WTC11 (cell line): ENCODE measurements around the gene PRTFDC1. TPM values are rescaled to one million over a fixed set of nuclear protein-coding genes. Genes with fewer than 3 reads are reported as not detected.

ENCODE experiments used
- ATAC-seq: fragments of 200-7000 bp; cut with Tn5 transposase; 2 replicates; pipeline ENCODE4 v1.10.0; 2021; ENCODE audit warnings: mild to moderate bottlenecking, moderate library complexity
- CTCF ChIA-PET: fragments of 300-600 bp; sonication (Branson Sonifier 250); formaldehyde crosslinking; loops from one replicate; lab custom pipeline; 2021; ENCODE audit warnings: antibody characterized with exemption; lab: Charles Lee
- POLR2A ChIA-PET: fragments of 350-600 bp; sonication (Branson Sonifier 250); formaldehyde crosslinking; loops from one replicate; lab custom pipeline; 2021; ENCODE audit warnings: antibody characterized with exemption; lab: Charles Lee
- DNase-seq: peaks from one replicate; pipeline ENCODE4 v3.0.0; 2021; ENCODE audit warnings: low spot score
- H3K27ac Mint-ChIP-seq: 2 replicates; pipeline ENCODE4 v1.8.0; 2021; ENCODE audit warnings: mixed read lengths
- H3K27me3 Mint-ChIP-seq: 2 replicates; pipeline ENCODE4 v1.8.0; 2021; ENCODE audit warnings: low read depth, mild to moderate bottlenecking, moderate library complexity, mixed read lengths
- H3K36me3 Mint-ChIP-seq: 2 replicates; pipeline ENCODE4 v1.8.0; 2021; ENCODE audit warnings: mixed read lengths
- H3K4me1 Mint-ChIP-seq: 2 replicates; pipeline ENCODE4 v1.8.0; 2022; ENCODE audit warnings: mixed read lengths
- H3K4me3 Mint-ChIP-seq: 2 replicates; pipeline ENCODE4 v1.8.0; 2021; ENCODE audit warnings: mild to moderate bottlenecking, moderate library complexity, mixed read lengths
- H3K9me3 Mint-ChIP-seq: 2 replicates; pipeline ENCODE4 v1.8.0; 2021; ENCODE audit warnings: mixed read lengths
- ESRRA ChIP-seq: sonication (generic); formaldehyde crosslinking; IDR thresholded peaks from 2 replicates; pipeline ENCODE4 v1.8.1; 2022; ENCODE audit warnings: mild to moderate bottlenecking, missing genetic modification reagents, borderline replicate concordance
- JUN ChIP-seq: sonication (generic); formaldehyde crosslinking; IDR thresholded peaks from 2 replicates; pipeline ENCODE4 v1.8.0; 2023; ENCODE audit warnings: mild to moderate bottlenecking, missing genetic modification reagents
- KAT7 ChIP-seq: sonication (generic); formaldehyde crosslinking; IDR thresholded peaks from 2 replicates; pipeline ENCODE4 v1.8.1; 2023; ENCODE audit warnings: missing genetic modification reagents, mild to moderate bottlenecking, borderline replicate concordance
- NR2C2 ChIP-seq: sonication (generic); formaldehyde crosslinking; IDR thresholded peaks from 2 replicates; pipeline ENCODE4 v1.8.0; 2022; ENCODE audit warnings: mild to moderate bottlenecking, missing genetic modification reagents
- SMAD3 ChIP-seq: sonication (generic); formaldehyde crosslinking; IDR thresholded peaks from 2 replicates; pipeline ENCODE4 v1.8.0; 2022; ENCODE audit warnings: missing genetic modification reagents, mild to moderate bottlenecking, borderline replicate concordance
- SP1 ChIP-seq: sonication (generic); formaldehyde crosslinking; conservative IDR thresholded peaks from 2 replicates; pipeline ENCODE4 v1.8.1; 2022; ENCODE audit warnings: missing genetic modification reagents
- TEAD4 ChIP-seq: sonication (generic); formaldehyde crosslinking; IDR thresholded peaks from 2 replicates; pipeline ENCODE4 v1.8.0; 2022; ENCODE audit warnings: mild to moderate bottlenecking, missing genetic modification reagents
- ZBTB21 ChIP-seq: sonication (generic); formaldehyde crosslinking; IDR thresholded peaks from 2 replicates; pipeline ENCODE4 v1.8.1; 2023; ENCODE audit warnings: mild to moderate bottlenecking, missing genetic modification reagents, borderline replicate concordance
- ZNF396 ChIP-seq: fragments of 250-450 bp; sonication (Bioruptor Pico); IDR thresholded peaks from 2 replicates; pipeline ENCODE4 v1.8.0; 2021; ENCODE audit warnings: mild to moderate bottlenecking, moderate library complexity, borderline replicate concordance
- total RNA-seq: library from RNA; stranded (reverse); gene quantifications from 3 replicates; pipeline ENCODE4 v1.2.3, GENCODE V29; 2021
- TF ChIP-seq, protein P1 (sequence below): sonication (generic); formaldehyde crosslinking; IDR thresholded peaks from 2 replicates; pipeline ENCODE4 v1.8.0; 2022; ENCODE audit warnings: mild to moderate bottlenecking, missing genetic modification reagents
- TF ChIP-seq, protein P2 (sequence below): sonication (generic); formaldehyde crosslinking; IDR thresholded peaks from 2 replicates; pipeline ENCODE4 v1.8.1; 2023; ENCODE audit warnings: mild to moderate bottlenecking, missing genetic modification reagents
- TF ChIP-seq, protein P3 (sequence below): sonication (generic); formaldehyde crosslinking; IDR thresholded peaks from 2 replicates; pipeline ENCODE4 v1.8.0; 2022; ENCODE audit warnings: mild to moderate bottlenecking, missing genetic modification reagents
- TF ChIP-seq, protein P4 (sequence below): sonication (generic); formaldehyde crosslinking; IDR thresholded peaks from 2 replicates; pipeline ENCODE4 v1.8.1; 2023; ENCODE audit warnings: mild to moderate bottlenecking, moderate library complexity, missing genetic modification reagents
- TF ChIP-seq, protein P5 (sequence below): fragments of 250-450 bp; sonication (Bioruptor Pico); IDR thresholded peaks from 2 replicates; pipeline ENCODE4 v1.9.0; 2021; ENCODE audit warnings: moderate library complexity, mild to moderate bottlenecking, inconsistent platforms, borderline replicate concordance
- TF ChIP-seq, protein P6 (sequence below): fragments of 250-450 bp; sonication (Bioruptor Pico); IDR thresholded peaks from 2 replicates; pipeline ENCODE4 v2.1.2; 2022; ENCODE audit warnings: mild to moderate bottlenecking, moderate library complexity
- TF ChIP-seq, protein P7 (sequence below): sonication (generic); formaldehyde crosslinking; IDR thresholded peaks from 2 replicates; pipeline ENCODE4 v1.8.0; 2022; ENCODE audit warnings: mild to moderate bottlenecking, missing genetic modification reagents
- TF ChIP-seq, protein P8 (sequence below): sonication (generic); formaldehyde crosslinking; IDR thresholded peaks from 2 replicates; pipeline ENCODE4 v1.8.0; 2022; ENCODE audit warnings: mild to moderate bottlenecking, missing genetic modification reagents
- TF ChIP-seq, protein P9 (sequence below): fragments of 250-450 bp; sonication (Bioruptor Pico); IDR thresholded peaks from 2 replicates; pipeline ENCODE4 v1.8.0; 2021; ENCODE audit warnings: mild to moderate bottlenecking

Gene PRTFDC1
- total RNA-seq, 1 experiment from 2014 or later, result 6.1 TPM

DNA sequence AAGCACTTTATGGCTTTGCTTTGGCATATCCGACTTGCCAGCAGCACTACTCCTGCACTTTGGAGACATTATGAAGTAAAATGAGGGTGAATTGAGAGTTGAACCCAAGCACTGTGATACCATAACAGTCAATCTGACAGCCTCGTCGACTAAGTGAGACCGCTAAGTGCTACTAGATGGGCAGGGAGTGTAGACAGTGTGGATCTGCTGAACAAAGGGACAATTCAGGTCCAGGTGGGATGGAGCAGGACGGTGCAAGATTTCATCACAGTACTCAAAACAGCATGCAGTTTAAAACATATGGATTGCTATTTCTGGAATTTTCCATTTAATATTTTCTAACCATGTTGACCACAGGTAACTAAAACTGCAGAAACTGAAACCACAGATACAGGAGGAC is 20.8 kb upstream of the PRTFDC1 start:
- no peaks in the 10 kb centered on the region for H3K27me3 Mint-ChIP-seq
- no peaks in the 10 kb centered on the region for H3K4me1 Mint-ChIP-seq
- H3K4me3 Mint-ChIP-seq, result no peak overlapping the region
- no peak for TF ChIP-seq TEAD4
- TF ChIP-seq SP1 (CRISPR knock-in tag), result no peak
- no peaks in the 10 kb centered on the region for H3K9me3 Mint-ChIP-seq
- no peak for DNase-seq
- ChIA-PET POLR2A (no interaction called here), CTCF (no interaction called here)
- H3K36me3 Mint-ChIP-seq, result no peaks in the 10 kb centered on the region
- no peak overlapping the region for H3K27ac Mint-ChIP-seq
- no peak for ATAC-seq

DNA sequence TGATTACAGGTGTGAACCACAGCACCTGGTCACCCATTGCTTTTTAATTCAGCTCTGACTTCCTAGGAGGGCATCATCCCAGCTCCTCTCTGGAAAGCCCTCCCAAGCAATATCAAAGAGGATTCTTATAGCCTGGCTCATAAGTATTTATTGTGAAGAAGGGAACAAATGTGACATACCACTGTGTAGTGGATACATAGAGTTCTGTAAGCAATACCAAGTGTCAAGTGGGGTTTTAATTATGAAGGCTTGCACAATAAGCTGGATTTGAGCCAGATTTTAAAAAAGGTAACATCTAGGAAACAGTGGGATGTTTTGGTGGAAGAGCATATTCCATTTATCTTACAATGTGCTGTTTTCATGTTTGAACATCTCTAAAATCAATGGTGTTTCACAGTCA is 19.0 kb upstream of the PRTFDC1 start:
- no peaks in the 10 kb centered on the region for H3K9me3 Mint-ChIP-seq
- H3K4me1 Mint-ChIP-seq, result no peaks in the 10 kb centered on the region
- H3K36me3 Mint-ChIP-seq, result no peaks in the 10 kb centered on the region
- ATAC-seq (no peak), DNase-seq (no peak)
- POLR2A ChIA-PET, result no interaction called here
- H3K4me3 Mint-ChIP-seq, result no peak overlapping the region
- no peaks in the 10 kb centered on the region for H3K27me3 Mint-ChIP-seq
- no peak overlapping the region for H3K27ac Mint-ChIP-seq
- TF ChIP-seq JUN (CRISPR knock-in tag) (no peak), NR2C2 (CRISPR knock-in tag) (no peak), ZNF396 (CRISPR knock-in tag) (no peak), ZBTB21 (CRISPR knock-in tag) (no peak), ESRRA (no peak), KAT7 (CRISPR knock-in tag) (no peak), SP1 (CRISPR knock-in tag) (no peak), SMAD3 (no peak)
- TF ChIP-seq, protein P1, sequence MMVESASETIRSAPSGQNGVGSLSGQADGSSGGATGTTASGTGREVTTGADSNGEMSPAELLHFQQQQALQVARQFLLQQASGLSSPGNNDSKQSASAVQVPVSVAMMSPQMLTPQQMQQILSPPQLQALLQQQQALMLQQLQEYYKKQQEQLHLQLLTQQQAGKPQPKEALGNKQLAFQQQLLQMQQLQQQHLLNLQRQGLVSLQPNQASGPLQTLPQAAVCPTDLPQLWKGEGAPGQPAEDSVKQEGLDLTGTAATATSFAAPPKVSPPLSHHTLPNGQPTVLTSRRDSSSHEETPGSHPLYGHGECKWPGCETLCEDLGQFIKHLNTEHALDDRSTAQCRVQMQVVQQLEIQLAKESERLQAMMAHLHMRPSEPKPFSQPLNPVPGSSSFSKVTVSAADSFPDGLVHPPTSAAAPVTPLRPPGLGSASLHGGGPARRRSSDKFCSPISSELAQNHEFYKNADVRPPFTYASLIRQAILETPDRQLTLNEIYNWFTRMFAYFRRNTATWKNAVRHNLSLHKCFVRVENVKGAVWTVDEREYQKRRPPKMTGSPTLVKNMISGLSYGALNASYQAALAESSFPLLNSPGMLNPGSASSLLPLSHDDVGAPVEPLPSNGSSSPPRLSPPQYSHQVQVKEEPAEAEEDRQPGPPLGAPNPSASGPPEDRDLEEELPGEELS (CRISPR knock-in tag), result no peak
- TF ChIP-seq, protein P2, sequence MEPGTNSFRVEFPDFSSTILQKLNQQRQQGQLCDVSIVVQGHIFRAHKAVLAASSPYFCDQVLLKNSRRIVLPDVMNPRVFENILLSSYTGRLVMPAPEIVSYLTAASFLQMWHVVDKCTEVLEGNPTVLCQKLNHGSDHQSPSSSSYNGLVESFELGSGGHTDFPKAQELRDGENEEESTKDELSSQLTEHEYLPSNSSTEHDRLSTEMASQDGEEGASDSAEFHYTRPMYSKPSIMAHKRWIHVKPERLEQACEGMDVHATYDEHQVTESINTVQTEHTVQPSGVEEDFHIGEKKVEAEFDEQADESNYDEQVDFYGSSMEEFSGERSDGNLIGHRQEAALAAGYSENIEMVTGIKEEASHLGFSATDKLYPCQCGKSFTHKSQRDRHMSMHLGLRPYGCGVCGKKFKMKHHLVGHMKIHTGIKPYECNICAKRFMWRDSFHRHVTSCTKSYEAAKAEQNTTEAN (CRISPR knock-in tag), result no peak
- TF ChIP-seq, protein P3, sequence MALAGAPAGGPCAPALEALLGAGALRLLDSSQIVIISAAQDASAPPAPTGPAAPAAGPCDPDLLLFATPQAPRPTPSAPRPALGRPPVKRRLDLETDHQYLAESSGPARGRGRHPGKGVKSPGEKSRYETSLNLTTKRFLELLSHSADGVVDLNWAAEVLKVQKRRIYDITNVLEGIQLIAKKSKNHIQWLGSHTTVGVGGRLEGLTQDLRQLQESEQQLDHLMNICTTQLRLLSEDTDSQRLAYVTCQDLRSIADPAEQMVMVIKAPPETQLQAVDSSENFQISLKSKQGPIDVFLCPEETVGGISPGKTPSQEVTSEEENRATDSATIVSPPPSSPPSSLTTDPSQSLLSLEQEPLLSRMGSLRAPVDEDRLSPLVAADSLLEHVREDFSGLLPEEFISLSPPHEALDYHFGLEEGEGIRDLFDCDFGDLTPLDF, result no peak
- TF ChIP-seq, protein P4, sequence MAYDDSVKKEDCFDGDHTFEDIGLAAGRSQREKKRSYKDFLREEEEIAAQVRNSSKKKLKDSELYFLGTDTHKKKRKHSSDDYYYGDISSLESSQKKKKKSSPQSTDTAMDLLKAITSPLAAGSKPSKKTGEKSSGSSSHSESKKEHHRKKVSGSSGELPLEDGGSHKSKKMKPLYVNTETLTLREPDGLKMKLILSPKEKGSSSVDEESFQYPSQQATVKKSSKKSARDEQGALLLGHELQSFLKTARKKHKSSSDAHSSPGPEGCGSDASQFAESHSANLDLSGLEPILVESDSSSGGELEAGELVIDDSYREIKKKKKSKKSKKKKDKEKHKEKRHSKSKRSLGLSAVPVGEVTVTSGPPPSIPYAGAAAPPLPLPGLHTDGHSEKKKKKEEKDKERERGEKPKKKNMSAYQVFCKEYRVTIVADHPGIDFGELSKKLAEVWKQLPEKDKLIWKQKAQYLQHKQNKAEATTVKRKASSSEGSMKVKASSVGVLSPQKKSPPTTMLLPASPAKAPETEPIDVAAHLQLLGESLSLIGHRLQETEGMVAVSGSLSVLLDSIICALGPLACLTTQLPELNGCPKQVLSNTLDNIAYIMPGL (CRISPR knock-in tag), result no peak
- TF ChIP-seq, protein P5, sequence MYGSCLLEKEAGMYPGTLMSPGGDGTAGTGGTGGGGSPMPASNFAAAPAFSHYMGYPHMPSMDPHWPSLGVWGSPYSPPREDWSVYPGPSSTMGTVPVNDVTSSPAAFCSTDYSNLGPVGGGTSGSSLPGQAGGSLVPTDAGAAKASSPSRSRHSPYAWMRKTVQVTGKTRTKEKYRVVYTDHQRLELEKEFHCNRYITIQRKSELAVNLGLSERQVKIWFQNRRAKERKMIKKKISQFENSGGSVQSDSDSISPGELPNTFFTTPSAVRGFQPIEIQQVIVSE (CRISPR knock-in tag), result no peak
- TF ChIP-seq, protein P6, sequence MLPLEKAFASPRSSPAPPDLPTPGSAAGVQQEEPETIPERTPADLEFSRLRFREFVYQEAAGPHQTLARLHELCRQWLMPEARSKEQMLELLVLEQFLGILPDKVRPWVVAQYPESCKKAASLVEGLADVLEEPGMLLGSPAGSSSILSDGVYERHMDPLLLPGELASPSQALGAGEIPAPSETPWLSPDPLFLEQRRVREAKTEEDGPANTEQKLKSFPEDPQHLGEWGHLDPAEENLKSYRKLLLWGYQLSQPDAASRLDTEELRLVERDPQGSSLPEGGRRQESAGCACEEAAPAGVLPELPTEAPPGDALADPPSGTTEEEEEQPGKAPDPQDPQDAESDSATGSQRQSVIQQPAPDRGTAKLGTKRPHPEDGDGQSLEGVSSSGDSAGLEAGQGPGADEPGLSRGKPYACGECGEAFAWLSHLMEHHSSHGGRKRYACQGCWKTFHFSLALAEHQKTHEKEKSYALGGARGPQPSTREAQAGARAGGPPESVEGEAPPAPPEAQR, result no peak
- TF ChIP-seq, protein P7, sequence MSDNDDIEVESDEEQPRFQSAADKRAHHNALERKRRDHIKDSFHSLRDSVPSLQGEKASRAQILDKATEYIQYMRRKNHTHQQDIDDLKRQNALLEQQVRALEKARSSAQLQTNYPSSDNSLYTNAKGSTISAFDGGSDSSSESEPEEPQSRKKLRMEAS, result no peak
- TF ChIP-seq, protein P8, sequence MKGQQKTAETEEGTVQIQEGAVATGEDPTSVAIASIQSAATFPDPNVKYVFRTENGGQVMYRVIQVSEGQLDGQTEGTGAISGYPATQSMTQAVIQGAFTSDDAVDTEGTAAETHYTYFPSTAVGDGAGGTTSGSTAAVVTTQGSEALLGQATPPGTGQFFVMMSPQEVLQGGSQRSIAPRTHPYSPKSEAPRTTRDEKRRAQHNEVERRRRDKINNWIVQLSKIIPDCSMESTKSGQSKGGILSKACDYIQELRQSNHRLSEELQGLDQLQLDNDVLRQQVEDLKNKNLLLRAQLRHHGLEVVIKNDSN (CRISPR knock-in tag), result no peak
- TF ChIP-seq, protein P9, sequence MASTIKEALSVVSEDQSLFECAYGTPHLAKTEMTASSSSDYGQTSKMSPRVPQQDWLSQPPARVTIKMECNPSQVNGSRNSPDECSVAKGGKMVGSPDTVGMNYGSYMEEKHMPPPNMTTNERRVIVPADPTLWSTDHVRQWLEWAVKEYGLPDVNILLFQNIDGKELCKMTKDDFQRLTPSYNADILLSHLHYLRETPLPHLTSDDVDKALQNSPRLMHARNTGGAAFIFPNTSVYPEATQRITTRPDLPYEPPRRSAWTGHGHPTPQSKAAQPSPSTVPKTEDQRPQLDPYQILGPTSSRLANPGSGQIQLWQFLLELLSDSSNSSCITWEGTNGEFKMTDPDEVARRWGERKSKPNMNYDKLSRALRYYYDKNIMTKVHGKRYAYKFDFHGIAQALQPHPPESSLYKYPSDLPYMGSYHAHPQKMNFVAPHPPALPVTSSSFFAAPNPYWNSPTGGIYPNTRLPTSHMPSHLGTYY (CRISPR knock-in tag), result no peak
- TF ChIP-seq, all 79 proteins: peak for 0
- CTCF ChIA-PET, result interaction anchor here (0.7 kb wide), 1 partner anchor 192 kb away, joined by 4 read pairs; no protein-coding TSS in a partner anchor
